HK-2 (cell line): ENCODE data around the gene CST6.
"Not testable (repeated sequence)": the region's sequence is repeated elsewhere in the genome, so short reads cannot be mapped to it uniquely, and the experiment has no call there.

Experiments
- DNase-seq: peaks from one replicate; pipeline ENCODE4 v3.0.0-alpha.2; 2018; ENCODE audit not compliant: unreplicated experiment

The CST6 gene

GRCh38 chr11:65983589-65983987, 28.2 kb upstream of the CST6 start:
- DNase-seq: no peak

- no peak for DNase-seq
These were observed 24.5 kb upstream of the CST6 start for GRCh38 chr11:65987336-65987735.

GRCh38 chr11:65988791-65989592, 22.8 kb upstream of the CST6 start:
- DNase-seq: peak; percentile 82

- DNase-seq: no peak
These were observed 19.8 kb upstream of the CST6 start for GRCh38 chr11:65992056-65992455.

- DNase-seq: no peak
These were observed 14.5 kb upstream of the CST6 start for GRCh38 chr11:65997286-65997685.

- DNase-seq: peak; percentile 89
These were observed 9.7 kb upstream of the CST6 start, which contains the start of the genes BANF1 and EIF1AD for GRCh38 chr11:66001942-66002647. TSS of gene BANF1 (plus strand) at chr11:66002503. CDS start at chr11:66003251, 748 bp downstream. TSS of gene EIF1AD (minus strand) at chr11:66002157. CDS start at chr11:66000389, 1,768 bp downstream.

GRCh38 chr11:66002648-66003225, 9.1 kb upstream of the CST6 start:
- no peak for DNase-seq

- no peak for DNase-seq
These were observed 8.5 kb upstream of the CST6 start for GRCh38 chr11:66003291-66003690.

- no peak for DNase-seq
These were observed 7.6 kb upstream of the CST6 start for GRCh38 chr11:66004186-66004585.

GRCh38 chr11:66006134-66006890, 5.5 kb upstream of the CST6 start:
- no peak for DNase-seq

- no peak for DNase-seq
These were observed 5.0 kb upstream of the CST6 start for GRCh38 chr11:66006891-66007176.

- DNase-seq: no peak
These were observed 4.6 kb upstream of the CST6 start for GRCh38 chr11:66007201-66007634.

- no peak for DNase-seq
These were observed 3.7 kb upstream of the CST6 start for GRCh38 chr11:66008095-66008467.

GRCh38 chr11:66008468-66009101, 3.2 kb upstream of the CST6 start:
- DNase-seq: no peak

GRCh38 chr11:66010036-66010435, 1.8 kb upstream of the CST6 start:
- DNase-seq: not testable (repeated sequence)

GRCh38 chr11:66011239-66011784, 496 bp upstream of the CST6 start:
- peak; percentile 73 for DNase-seq

- DNase-seq: no peak
These were observed 650 bp downstream of the CST6 start for GRCh38 chr11:66012371-66012945.

GRCh38 chr11:66012946-66013761, 1.3 kb downstream of the CST6 start:
- no peak for DNase-seq

- no peak for DNase-seq
These were observed 1.9 kb downstream of the CST6 start for GRCh38 chr11:66013762-66014100.

GRCh38 chr11:66014804-66015453, 3.1 kb downstream of the CST6 start:
- DNase-seq: no peak
